ENCODE results near the gene TMOD4. TPM values are rescaled to one million over a fixed set of nuclear protein-coding genes. Genes with fewer than 3 reads are reported as not detected.

Gene TMOD4
- total and polyA plus RNA-seq, 9 of the 15 experiments (the other 6 are each of a cell fraction or from before 2014, with no cell fraction given), result 0.18 to 1.8 (median 1.1) TPM; not detected in 1

GRCh38 chr1:151221616-151222015 is 45.8 kb upstream of the TMOD4 start:
- in situ Hi-C loops (cut with MboI), result no loop called here
- BruUV-seq (replicated peaks), result no TSS peak
- ChIA-PET CTCF (ENCODE audit: low intra/inter-chr PET ratio) (no interaction called here), POLR2A (no interaction called here)
- TF ChIP-seq DPF2 (IDR thresholded peaks at IDR 0.05) (0 out of 2 replicates have a peak, but pooled peaks have one; percentile 18), RBM15 (IDR thresholded peaks at IDR 0.05; ENCODE audit: insufficient read depth, low read length) (no peak), NFIC (IDR thresholded peaks at IDR 0.05) (peak; percentile 78), BCL6 (CRISPR knock-in tag; IDR thresholded peaks at IDR 0.05) (no peak), TFE3 (CRISPR knock-in tag; IDR thresholded peaks at IDR 0.05) (no peak)
- no peak overlapping the region for H3K9ac ChIP-seq (ENCODE audit: insufficient read depth in 1 of 2, low read depth in 2 of 2, low read length in 2 of 2)
- H2AFZ ChIP-seq (ENCODE audit: low read depth, low read length), result no peak overlapping the region
- H3K36me3 ChIP-seq (ENCODE audit: control insufficient read depth, insufficient read depth, low read length), result peaks cover 17% of the 10 kb centered on the region; the same call in 1 of the 3 replicates
- H3K4me3 ChIP-seq, result no peak overlapping the region
- WGBS (ENCODE audit: insufficient coverage, low coverage, missing lambda C conversion rate), result 44% methylated on average over 1 of the region's 1 CpG
- no peaks in the 10 kb centered on the region for H3K9me1 ChIP-seq (ENCODE audit: control insufficient read depth, insufficient read depth, low read length)
- H3K27me3 ChIP-seq (ENCODE audit: control insufficient read depth in 2 of 2, insufficient read depth in 2 of 2, low read length in 2 of 2), result no peaks in the 10 kb centered on the region
- H3K79me2 ChIP-seq (ENCODE audit: control insufficient read depth, insufficient read depth, low read length), result peaks cover 5% of the 10 kb centered on the region; the same call in 2 of the 3 replicates
- H4K20me1 ChIP-seq (replicated peaks; ENCODE audit: control insufficient read depth, insufficient read depth, low read length), result no peaks in the 10 kb centered on the region
- peak in 1 of 4 experiments; percentile 10 for DNase-seq (ENCODE audit: extremely low read depth in 1 of 4, low spot score in 3 of 4)
- H3K9me3 ChIP-seq (replicated peaks; ENCODE audit: control insufficient read depth, insufficient read depth, low read depth, low read length), result no peaks in the 10 kb centered on the region
- H3K27ac ChIP-seq (ENCODE audit: extremely low read depth, low read depth, low read length), result no peak overlapping the region
- no peaks in the 10 kb centered on the region for H3K4me1 ChIP-seq (replicated peaks in 1 of 2; ENCODE audit: control insufficient read depth in 2 of 2, insufficient read depth in 2 of 2, low read length in 2 of 2)
- ATAC-seq, result no peak
- intact Hi-C loops (cut with micrococcal nuclease), result no loop called here
- no peak for FAIRE-seq
- H3K4me2 ChIP-seq (ENCODE audit: insufficient read depth, low read length), result no peak overlapping the region
